Nephron (organoid): Measurements from ENCODE around the gene SAMD11.

ENCODE experiments used
- H3K27ac Mint-ChIP-seq, 3 experiments: 2 replicates each; pipeline ENCODE4 v1.8.0; 2020; ENCODE audit warnings: mixed read lengths in 3 of 3, mild to moderate bottlenecking in 2 of 3, moderate library complexity in 1 of 3
- H3K27me3 Mint-ChIP-seq: 2 replicates; pipeline ENCODE4 v1.8.0; 2021; ENCODE audit warnings: low read depth, mild to moderate bottlenecking, moderate library complexity, mixed read lengths
- H3K36me3 Mint-ChIP-seq: 2 replicates; pipeline ENCODE4 v1.8.0; 2020; ENCODE audit warnings: low read depth, mixed read lengths
- H3K4me1 Mint-ChIP-seq: 2 replicates; pipeline ENCODE4 v1.8.0; 2020; ENCODE audit warnings: mixed read lengths
- H3K4me3 Mint-ChIP-seq, 3 experiments: 2 replicates each; pipeline ENCODE4 v1.8.0; 2020; ENCODE audit warnings: mild to moderate bottlenecking in 3 of 3, mixed read lengths in 3 of 3, moderate library complexity in 2 of 3
- H3K9me3 Mint-ChIP-seq: 2 replicates; pipeline ENCODE4 v1.8.0; 2020; ENCODE audit warnings: mixed read lengths
- CTCF ChIP-seq, 3 experiments: fragments of 200-600 bp; sonication (generic); IDR thresholded peaks; one replicate each; pipeline ENCODE4 v1.5.0; 2021; ENCODE audit warnings: antibody characterized with exemption in 3 of 3; ENCODE audit not compliant: unreplicated experiment in 3 of 3

The SAMD11 gene

GRCh38 chr1:913491-914130, 10.1 kb upstream of the SAMD11 start:
- Mint-ChIP-seq H3K4me1 (peaks cover 58% of the 10 kb centered on the region), H3K27ac (no peak overlapping the region), H3K27me3 (peaks cover 50% of the 10 kb centered on the region), H3K36me3 (no peaks in the 10 kb centered on the region), H3K9me3 (no peaks in the 10 kb centered on the region), H3K4me3 (no peak overlapping the region)
- TF ChIP-seq CTCF (IDR thresholded peaks at IDR 0.05; ENCODE audit: unreplicated experiment in 3 of 3), result no peak

- H3K36me3 Mint-ChIP-seq, result no peaks in the 10 kb centered on the region
- peak overlapping the region in 1 of 3 experiments; percentile 43 for H3K27ac Mint-ChIP-seq
- H3K4me3 Mint-ChIP-seq, result no peak overlapping the region
- TF ChIP-seq CTCF (IDR thresholded peaks at IDR 0.05; ENCODE audit: unreplicated experiment in 3 of 3), result no peak
- peaks cover 53% of the 10 kb centered on the region for H3K27me3 Mint-ChIP-seq
- H3K4me1 Mint-ChIP-seq, result peaks cover 62% of the 10 kb centered on the region
- H3K9me3 Mint-ChIP-seq, result no peaks in the 10 kb centered on the region
These were observed 9.4 kb upstream of the SAMD11 start for GRCh38 chr1:914131-914890.

GRCh38 chr1:914891-915280, 8.8 kb upstream of the SAMD11 start:
- Mint-ChIP-seq H3K4me1 (peaks cover 63% of the 10 kb centered on the region), H3K27me3 (peaks cover 53% of the 10 kb centered on the region), H3K27ac (peak overlapping the region; percentile 71 to 91 (median 72)), H3K4me3 (peak overlapping the region; percentile 17 to 43 (median 34)), H3K36me3 (no peaks in the 10 kb centered on the region), H3K9me3 (no peaks in the 10 kb centered on the region)
- no peak for TF ChIP-seq CTCF (IDR thresholded peaks at IDR 0.05; ENCODE audit: unreplicated experiment in 3 of 3)

DNA sequence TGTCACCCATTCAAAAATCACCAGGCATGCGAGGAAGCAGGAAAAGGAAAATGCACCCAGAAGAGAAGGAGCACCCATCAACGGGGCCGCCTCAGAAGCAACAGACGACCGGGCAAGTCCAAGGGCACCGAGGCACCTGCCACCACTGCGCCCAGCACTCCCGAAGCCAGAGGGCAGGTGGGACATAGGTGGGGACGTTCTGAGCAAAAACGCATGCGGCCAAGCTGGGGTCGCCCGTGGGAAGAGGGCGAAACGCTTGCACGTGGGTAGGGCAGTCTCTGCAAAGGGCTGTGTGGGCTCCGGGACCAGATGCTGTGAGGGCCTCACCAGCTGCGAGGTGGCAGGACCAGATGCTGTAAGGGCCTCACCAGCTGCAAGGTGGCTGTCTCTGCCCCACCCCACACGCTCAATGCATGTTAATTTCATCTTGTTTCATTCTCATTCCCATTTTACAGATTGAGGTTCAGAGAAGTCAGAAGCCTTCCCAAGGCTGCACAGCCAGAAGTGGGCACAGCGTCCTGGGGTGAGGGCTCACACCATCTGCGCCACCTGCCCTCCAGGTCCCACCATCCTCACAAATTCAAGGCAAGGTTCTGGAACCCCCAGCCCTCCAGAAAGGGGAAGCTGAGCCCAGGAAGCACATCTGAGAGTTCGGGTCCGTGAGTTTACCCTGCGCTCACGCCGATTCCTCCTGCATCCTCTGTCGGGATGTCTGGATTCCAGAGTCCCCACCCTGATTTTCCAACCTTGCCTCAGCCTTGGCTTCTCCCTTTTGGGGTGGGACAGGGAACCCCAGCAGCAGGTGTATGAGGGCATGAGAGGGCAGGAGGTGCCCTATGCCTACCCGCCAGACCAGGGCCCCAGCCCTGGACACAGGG, 8.2 kb upstream of the SAMD11 start:
- Mint-ChIP-seq H3K9me3 (no peaks in the 10 kb centered on the region), H3K4me1 (peaks cover 68% of the 10 kb centered on the region)
- no peak for TF ChIP-seq CTCF (IDR thresholded peaks at IDR 0.05; ENCODE audit: unreplicated experiment in 3 of 3)

DNA sequence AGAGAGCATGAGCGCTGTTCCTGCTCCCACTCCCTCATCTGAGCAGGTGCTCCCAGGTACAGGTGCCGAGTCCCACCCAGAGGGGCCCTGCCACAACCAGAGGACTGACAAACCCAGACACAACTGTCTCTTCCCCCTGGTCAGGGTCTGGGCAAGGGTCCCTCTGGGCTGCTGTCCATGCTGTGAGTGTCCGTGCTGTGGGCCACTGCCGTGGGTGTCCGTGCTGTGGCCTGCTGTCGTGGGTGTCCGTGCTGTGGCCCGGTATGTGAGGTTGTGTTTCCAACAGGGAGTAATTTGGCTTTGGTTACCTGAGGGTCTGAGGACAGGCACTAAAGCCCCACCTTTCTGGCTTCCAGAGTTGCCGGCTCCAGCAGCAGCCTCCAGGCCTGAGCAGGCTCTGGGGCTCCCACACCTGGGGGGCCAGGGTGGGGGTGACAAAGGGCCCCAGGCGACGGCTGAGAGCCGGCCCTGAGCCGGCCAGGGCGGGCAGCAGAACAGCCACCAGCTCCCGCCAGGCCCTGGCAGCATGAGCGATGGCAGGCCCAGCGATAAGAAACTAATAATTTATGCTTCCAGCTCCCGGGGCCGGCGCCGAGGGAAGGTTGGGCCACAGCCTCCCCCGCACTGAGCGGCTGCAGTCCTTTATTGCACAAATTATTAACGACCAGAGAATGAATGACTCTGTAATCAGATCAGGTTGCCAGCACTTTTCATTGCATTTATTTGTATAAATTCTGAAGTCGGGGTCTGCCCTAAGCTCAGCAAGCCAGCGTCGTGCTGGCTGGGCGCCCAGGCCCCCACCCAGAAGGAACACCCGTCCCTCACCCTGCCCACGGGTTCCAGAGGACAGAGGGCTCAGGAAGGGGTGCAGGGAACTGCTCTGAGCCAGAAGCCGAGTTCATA, 7.3 kb upstream of the SAMD11 start:
- peaks cover 3% of the 10 kb centered on the region for H3K36me3 Mint-ChIP-seq
- H3K4me3 Mint-ChIP-seq, result peak overlapping the region; percentile 35 to 64 (median 54)
- peak overlapping the region; percentile 88 to 97 (median 89) for H3K27ac Mint-ChIP-seq
- peaks cover 52% of the 10 kb centered on the region for H3K27me3 Mint-ChIP-seq
- no peak for TF ChIP-seq CTCF (IDR thresholded peaks at IDR 0.05; ENCODE audit: unreplicated experiment in 3 of 3)
- H3K4me1 Mint-ChIP-seq, result peaks cover 68% of the 10 kb centered on the region
- no peaks in the 10 kb centered on the region for H3K9me3 Mint-ChIP-seq

More for the DNA sequence above, 8.2 kb upstream of the SAMD11 start:
- peaks cover 53% of the 10 kb centered on the region for H3K27me3 Mint-ChIP-seq
- no peaks in the 10 kb centered on the region for H3K36me3 Mint-ChIP-seq
- peak overlapping the region; percentile 17 to 43 (median 34) for H3K4me3 Mint-ChIP-seq
- peak overlapping the region; percentile 71 to 97 (median 89) for H3K27ac Mint-ChIP-seq
